HG03139 (cell line): ENCODE data around the gene UMODL1.
"Not testable (repeated sequence)": the region's sequence is repeated elsewhere in the genome, so short reads cannot be mapped to it uniquely, and the experiment has no call there.

Source experiments
- ATAC-seq: cut with Tn5 transposase; IDR thresholded peaks from one replicate; pipeline ENCODE4 v1.9.1; 2021; ENCODE audit not compliant: unreplicated experiment

The UMODL1 gene

DNA sequence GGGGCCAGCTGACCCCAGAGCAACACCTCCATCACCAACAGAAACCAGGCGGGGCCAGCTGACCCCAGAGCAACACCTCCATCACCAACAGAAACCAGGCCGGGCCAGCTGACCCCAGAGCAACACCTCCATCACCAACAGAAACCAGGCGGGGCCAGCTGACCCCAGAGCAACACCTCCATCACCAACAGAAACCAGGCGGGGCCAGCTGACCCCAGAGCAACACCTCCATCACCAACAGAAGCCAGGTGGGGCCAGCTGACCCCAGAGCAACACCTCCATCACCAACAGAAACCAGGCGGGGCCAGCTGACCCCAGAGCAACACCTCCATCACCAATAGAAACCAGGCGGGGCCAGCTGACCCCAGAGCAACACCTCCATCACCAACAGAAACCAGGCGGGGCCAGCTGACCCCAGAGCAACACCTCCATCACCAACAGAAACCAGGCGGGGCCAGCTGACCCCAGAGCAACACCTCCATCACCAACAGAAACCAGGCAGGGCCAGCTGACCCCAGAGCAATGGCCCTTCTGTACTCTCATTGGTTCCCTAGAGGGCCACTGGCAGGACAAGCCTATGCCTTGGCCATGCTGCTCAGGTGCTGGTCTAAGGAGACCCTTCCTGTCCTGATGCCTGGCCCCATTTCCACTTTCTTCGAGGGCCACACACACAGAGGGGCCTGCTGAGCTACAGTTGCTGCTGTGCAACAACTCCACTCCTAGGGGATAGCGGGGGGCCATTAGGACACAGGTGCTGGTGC lies 7.3 kb downstream of the UMODL1 start:
- ATAC-seq = not testable (repeated sequence)

DNA sequence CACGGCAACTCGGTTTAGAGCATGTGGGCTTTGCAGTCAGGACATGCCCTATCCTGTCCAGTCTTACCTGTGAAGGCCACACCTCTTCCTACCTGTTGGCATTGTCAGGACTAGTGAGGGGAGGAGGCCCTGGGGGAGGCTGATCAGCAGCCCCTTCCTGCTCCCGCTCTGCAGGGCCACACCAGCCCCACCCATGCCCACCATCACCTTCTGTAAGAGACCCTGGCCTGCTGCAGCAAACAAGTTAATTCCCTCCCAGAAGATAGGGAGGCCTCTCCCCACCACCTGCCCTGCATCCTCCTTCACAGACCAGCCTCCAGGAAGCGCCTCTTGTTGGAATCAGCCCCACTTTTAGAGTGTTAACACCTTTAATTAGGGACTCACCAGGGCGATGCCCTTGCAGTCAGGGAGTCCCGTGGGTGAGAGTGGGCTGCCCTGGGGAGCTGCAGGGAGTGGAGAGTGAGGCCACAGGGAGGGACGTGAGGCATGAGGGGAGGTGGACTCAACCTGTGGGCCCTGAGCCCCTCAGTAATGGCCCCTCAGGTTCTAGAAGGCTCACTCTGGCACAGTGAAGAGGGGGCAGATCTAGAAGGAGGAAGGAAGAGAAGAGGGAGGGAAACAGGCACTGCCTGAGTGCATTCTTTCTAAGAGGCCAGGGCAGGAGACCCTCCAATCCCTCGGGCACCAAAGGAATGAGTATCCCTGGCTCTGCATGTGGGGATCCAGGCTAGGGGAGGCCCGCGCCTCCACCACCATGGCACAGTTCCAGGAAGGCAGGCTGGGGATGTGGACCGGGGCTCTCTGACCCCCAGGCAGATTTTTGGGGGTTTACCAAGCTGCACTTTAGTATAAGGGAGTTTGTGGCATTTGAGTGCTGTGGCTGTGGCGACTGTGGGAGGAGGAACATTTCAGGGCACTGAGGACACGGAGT lies 8.2 kb downstream of the UMODL1 start:
- ATAC-seq = no peak

GRCh38 chr21:42079939-42080787 lies 9.0 kb downstream of the UMODL1 start:
- no peak for ATAC-seq

GRCh38 chr21:42080788-42081083 lies 9.6 kb downstream of the UMODL1 start:
- no peak for ATAC-seq

GRCh38 chr21:42081138-42081537 lies 10.0 kb downstream of the UMODL1 start:
- ATAC-seq = no peak

GRCh38 chr21:42081931-42082381 lies 10.8 kb downstream of the UMODL1 start:
- ATAC-seq = no peak

DNA sequence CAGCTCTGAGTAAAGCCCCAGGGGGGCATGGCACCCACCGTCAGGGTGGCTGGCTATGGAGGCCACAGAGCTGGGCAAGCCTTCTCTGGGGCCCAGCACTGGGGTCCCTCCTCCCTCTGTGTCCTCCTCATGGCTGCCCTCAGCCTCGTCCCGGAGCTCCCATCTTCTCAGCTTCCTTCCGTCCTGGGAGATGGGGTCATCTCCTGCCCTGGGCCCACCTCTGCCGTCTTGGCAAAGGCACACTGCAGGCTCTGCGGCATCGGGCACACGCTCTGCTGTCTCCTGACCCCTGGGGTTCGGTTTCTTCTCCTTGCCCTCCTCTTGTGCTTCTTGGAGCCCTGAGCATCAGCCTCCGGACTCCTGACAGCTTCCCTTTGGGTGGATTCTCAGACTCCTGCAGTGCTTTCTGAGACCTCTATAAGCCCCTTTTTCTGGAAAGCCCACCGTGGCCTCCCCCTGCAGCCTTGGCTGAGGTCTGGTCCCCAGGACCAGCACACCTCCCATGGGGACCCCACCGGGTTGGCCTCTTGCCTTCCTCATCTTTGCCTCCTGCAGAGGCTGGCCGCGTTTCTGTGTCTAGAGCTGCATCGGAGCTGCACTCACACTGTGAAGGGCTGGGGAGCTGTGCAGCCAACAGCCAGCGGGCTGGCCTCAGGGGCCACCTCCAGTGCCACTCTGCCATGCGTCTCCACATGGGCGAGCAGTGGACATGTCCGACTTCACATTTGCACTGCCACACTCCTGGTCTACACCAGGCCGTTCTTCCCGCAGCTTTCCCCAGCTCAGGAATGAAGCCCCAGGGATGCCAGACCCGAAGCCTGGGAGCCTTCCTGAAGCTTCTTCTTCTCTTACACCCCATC lies 11.6 kb downstream of the UMODL1 start:
- ATAC-seq = no peak

- no peak for ATAC-seq
These were observed 12.2 kb downstream of the UMODL1 start for GRCh38 chr21:42083361-42083690.

DNA sequence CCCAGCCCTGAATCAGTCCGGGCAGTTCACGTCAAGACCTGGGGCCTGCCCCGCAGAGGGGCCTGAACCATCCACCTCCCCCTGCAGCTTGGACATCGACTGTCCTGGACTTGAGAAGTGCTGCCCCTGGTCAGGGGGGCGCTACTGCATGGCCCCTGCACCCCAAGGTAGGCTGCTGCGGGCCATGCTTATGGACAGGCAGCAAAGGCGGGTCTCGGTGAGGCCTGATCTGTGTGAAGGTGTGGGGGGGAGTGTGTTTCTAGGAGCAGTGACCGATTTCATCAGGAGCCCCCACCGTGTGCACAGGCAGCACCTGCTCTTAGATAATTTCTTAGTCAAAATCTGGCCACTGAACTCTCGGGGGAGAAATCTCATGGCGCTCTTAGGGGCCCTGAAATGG lies 13.0 kb downstream of the UMODL1 start:
- no peak for ATAC-seq

DNA sequence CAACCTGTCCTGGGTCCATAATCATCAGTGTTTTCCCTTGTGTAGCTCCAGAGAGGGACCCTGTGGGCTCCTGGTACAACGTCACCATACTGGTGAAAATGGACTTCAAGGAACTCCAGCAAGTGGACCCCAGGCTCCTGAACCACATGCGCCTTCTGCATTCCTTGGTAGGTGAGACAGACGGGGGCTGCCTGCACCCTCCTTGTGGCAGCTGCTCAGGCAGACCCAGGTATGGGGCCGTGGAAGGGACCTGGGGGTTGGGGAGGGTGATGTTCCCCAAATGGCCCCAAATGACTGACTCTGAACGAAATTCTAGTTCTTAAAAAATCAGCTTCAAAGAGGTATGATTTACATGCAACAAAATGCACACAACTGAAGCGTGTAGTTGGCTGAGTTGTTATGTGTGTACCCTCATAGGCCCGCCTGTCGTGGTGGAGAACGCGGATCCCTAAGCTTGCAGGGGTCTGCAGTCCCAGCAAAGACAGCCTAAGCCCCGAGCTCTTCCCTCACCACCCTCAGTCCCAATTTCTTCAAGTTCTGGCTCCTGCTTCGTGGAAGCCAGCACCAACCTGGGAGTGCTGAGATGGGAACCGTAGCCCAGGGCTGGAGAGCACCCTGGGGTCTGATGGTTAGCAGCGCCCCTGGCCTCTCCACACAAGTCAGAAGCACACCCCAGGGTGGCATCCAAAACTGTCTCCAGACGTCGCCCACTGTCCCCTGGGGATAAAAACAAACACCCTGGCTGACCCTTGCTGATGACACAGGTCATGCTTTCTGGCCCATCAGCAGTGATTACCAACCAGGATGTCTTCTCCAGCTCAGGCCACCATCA lies 14.3 kb downstream of the UMODL1 start:
- no peak for ATAC-seq

DNA sequence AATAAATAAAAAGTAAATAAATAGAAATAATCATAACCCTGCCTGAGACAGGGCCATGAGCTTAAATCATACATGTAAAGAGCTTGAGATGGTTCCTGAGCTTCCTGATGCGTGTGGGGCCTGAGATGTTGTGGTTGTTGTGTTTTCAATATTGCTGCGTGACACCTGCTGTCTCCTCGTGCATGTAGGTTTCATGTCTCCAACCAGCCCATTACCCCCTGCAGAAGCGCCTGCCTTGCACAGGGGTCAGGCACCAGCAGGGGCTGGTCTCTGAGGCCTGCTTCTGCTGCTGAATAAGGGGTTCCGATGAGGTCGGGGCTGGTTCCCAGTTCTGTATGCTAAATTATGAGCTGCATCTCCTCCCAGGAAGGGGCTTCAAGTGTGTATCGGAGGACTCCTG lies 15.9 kb downstream of the UMODL1 start:
- no peak for ATAC-seq

DNA sequence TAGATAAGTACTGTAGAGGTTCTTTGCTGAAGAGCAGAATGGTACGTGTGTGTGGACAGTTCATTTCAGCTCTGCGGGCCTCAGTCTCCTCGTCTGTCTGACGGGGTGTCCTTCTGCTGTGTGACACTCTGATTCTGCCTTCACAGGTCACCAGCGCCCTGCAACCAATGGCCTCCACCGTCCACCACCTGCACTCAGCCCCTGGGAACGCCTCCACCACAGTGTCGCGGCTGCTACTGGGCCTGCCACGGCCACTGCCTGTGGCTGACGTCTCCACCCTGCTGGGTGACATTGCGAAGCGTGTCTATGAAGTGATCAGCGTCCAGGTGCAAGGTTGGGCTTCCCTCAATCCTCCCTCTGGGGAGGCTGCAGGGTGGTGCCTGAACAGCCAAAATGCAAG lies 17.0 kb downstream of the UMODL1 start:
- ATAC-seq = no peak

DNA sequence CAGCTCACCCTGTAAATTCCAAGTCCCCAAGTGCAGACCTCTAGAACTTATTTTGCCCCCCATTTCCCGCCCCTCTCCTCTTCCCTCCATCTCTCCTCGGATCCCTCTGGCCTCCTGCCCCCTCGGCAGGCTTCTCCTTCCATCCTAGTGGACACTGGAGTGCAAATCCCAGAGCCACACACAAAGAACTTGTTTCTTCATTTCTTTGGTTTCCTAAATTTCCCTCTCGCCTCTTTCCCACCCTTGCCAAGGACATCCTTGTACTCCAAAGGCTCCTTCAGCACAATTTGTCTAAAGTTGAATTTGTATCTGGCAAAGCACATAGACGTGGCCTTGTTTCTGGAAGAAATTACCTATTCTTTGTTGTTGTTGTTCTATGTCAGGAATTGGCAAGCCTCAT lies 17.5 kb downstream of the UMODL1 start:
- ATAC-seq = no peak

- ATAC-seq = no peak
These were observed 18.0 kb downstream of the UMODL1 start for GRCh38 chr21:42089093-42089631.

DNA sequence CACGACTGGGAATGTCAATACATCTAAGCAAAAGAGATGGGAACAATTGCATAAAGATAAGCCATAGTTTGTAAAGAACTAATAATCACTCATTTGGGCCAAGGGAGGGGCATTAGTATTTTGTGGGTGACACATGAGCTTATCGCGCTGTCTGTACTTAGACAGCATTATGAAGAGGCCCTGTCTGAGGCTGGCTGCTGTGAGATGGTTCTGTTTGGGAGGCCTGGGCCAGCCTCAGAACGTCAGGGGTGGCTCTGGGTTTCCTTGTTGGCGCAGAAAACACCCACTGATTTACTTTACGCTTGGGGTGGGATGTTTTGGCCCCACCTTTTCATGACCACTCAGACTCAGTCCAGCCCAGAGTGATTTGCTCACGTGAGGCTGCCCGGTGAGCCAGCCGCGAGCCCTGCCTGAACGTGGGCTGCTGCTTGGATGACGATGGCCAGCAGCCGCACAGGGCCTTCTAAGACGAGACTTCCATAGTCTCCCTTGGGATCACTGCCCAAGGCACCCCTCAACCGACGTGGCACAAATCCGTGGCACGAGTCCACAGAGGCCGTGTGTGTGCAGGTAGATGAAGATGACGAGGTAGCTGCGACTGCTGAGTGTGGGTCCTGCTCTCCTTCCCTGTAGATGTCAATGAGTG lies 18.7 kb downstream of the UMODL1 start:
- ATAC-seq = no peak

- no peak for ATAC-seq
These were observed 20.9 kb downstream of the UMODL1 start for GRCh38 chr21:42091899-42092508.

- no peak for ATAC-seq
These were observed 21.7 kb downstream of the UMODL1 start for GRCh38 chr21:42092771-42093170.

DNA sequence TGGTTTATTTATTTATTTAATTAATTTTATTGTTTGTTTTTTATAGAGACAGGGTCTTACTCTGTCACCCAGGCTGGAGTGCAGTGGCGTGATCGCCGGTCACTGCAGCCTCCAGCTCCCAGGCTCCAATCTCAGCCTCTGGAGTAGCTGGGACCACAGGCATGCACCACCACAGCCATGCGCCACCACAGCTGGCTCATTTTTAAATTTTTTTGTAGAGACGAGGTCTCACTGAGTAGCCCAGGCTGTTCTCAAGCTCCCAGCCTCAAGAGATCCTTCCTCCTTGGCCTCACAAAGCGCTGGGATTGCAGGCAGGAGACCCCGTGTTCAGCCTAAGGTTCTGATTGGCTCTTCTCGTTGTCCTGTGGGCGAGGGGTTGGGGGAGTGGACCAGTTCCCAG lies 22.1 kb downstream of the UMODL1 start:
- no peak for ATAC-seq
